ENCODE data around the gene NT5DC4. TPM values are rescaled to one million over a fixed set of nuclear protein-coding genes. Genes with fewer than 3 reads are reported as not detected.
"Not testable (repeated sequence)": the region's sequence is repeated elsewhere in the genome, so short reads cannot be mapped to it uniquely, and the experiment has no call there.

NT5DC4 gene
- total RNA-seq, 1 donor from 2014 or later = not detected

DNA sequence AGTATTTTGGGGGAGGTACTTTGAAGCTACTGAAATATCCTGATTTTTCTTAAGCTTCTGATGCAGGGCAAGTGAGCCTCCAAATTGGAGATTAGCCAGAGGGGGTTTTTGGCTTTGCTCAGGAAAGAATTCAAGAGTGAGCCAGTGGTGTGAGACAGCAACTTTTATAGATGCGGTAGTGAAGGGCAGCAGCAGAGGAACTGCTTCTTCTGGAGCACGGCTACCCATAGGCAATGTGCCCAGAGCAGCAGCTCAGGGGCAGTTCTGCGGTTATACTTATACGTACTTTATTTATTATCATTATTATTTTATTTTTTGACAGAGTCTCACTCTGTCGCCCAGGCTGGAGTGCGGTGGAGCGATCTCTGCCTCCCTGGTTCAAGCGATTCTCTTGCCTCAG is 19.8 kb upstream of the NT5DC4 start:
- Mint-ChIP-seq H3K4me1 (ENCODE audit: unreplicated experiment) (no peaks in the 10 kb centered on the region), H3K27me3 (peaks cover 3% of the 10 kb centered on the region)

DNA sequence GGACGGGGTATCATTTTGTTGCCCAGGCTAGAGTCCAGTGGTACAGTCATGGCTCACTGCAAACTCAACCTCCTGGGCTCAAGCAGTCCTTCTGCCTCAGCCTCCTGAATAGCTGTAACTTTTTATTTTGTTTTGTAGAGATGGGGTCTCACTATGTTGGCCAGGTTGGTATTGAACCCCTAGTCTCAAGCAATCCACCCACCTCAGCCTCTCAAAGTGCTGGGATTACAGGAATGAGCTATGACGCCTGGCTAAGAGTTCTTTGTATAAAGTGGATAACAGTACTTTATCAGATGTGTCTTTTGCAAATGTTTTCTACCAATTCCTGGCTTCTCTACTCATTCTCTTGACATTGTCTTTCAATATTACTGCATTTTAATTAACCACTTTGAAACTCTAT is 17.1 kb upstream of the NT5DC4 start:
- Mint-ChIP-seq H3K4me3 (no peak overlapping the region), H3K4me1 (ENCODE audit: unreplicated experiment) (no peaks in the 10 kb centered on the region), H3K27ac (no peak overlapping the region), H3K27me3 (peaks cover 8% of the 10 kb centered on the region), H3K9me3 (no peaks in the 10 kb centered on the region), H3K36me3 (no peaks in the 10 kb centered on the region)
- TF ChIP-seq CTCF (conservative IDR thresholded peaks at IDR 0.05) = no peak
- peak; percentile 1 for DNase-seq (ENCODE audit: extremely low spot score, unreplicated experiment)

More for the DNA sequence above, 19.8 kb upstream of the NT5DC4 start:
- Mint-ChIP-seq H3K9me3 (no peaks in the 10 kb centered on the region), H3K27ac (no peak overlapping the region), H3K4me3 (no peak overlapping the region), H3K36me3 (no peaks in the 10 kb centered on the region)
- DNase-seq (ENCODE audit: extremely low spot score, unreplicated experiment) = peak; percentile 13
- no peak for TF ChIP-seq CTCF (conservative IDR thresholded peaks at IDR 0.05)

GRCh38 chr2:112705575-112705974 is 15.2 kb upstream of the NT5DC4 start:
- Mint-ChIP-seq H3K4me1 (ENCODE audit: unreplicated experiment) (no peaks in the 10 kb centered on the region), H3K27ac (no peak overlapping the region), H3K36me3 (no peaks in the 10 kb centered on the region), H3K4me3 (no peak overlapping the region), H3K27me3 (peaks cover 8% of the 10 kb centered on the region), H3K9me3 (no peaks in the 10 kb centered on the region)
- TF ChIP-seq CTCF (conservative IDR thresholded peaks at IDR 0.05) = no peak
- DNase-seq (ENCODE audit: extremely low spot score, unreplicated experiment) = peak; percentile 25

DNA sequence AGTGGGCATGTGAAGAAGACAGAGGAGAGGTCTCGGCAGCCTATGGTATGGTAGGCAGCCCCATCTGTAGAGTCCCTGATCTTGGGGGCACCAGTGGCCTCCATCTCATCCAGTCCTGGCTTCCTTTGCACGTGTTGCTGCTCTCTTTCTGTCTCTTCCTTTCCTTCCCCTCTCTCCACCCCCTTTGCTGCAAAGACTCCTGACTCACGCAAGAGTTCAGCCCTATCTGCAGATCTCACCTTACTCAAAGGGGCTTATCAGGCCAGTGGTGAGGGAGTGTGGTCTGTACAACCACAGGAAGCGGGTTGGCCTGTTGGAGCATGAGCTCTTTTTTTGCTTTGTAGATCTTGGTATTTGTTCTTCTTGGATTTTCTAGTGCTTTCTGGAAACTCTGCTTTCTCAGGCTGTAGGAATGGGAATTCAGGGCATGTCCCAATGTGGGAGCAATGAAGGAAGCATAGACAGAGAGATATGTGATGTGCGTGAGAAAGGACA is 14.6 kb upstream of the NT5DC4 start:
- peak; percentile 32 for DNase-seq (ENCODE audit: extremely low spot score, unreplicated experiment)
- Mint-ChIP-seq H3K4me1 (ENCODE audit: unreplicated experiment) (no peaks in the 10 kb centered on the region), H3K9me3 (no peaks in the 10 kb centered on the region), H3K27me3 (peaks cover 11% of the 10 kb centered on the region), H3K4me3 (no peak overlapping the region), H3K36me3 (no peaks in the 10 kb centered on the region), H3K27ac (no peak overlapping the region)
- no peak for TF ChIP-seq CTCF (conservative IDR thresholded peaks at IDR 0.05)

- H3K9me3 Mint-ChIP-seq; H3K36me3 Mint-ChIP-seq; H3K4me3 Mint-ChIP-seq; H3K4me1 Mint-ChIP-seq (ENCODE audit: unreplicated experiment); H3K27ac Mint-ChIP-seq; DNase-seq (ENCODE audit: extremely low spot score, unreplicated experiment): not testable (repeated sequence)
- H3K27me3 Mint-ChIP-seq = peaks cover 11% of the 10 kb centered on the region
Measured at GRCh38 chr2:112706947-112707346, 13.9 kb upstream of the NT5DC4 start.

- Mint-ChIP-seq H3K36me3 (no peaks in the 10 kb centered on the region), H3K27ac (no peak overlapping the region), H3K4me3 (no peak overlapping the region), H3K27me3 (peaks cover 21% of the 10 kb centered on the region), H3K4me1 (ENCODE audit: unreplicated experiment) (peaks cover 8% of the 10 kb centered on the region), H3K9me3 (no peaks in the 10 kb centered on the region)
- DNase-seq (ENCODE audit: extremely low spot score, unreplicated experiment) = peak; percentile 42
- TF ChIP-seq CTCF (conservative IDR thresholded peaks at IDR 0.05) = no peak
Measured at GRCh38 chr2:112708968-112709367, 11.9 kb upstream of the NT5DC4 start.
